Measurements from ENCODE around the gene SRGAP3.

Gene SRGAP3

DNA sequence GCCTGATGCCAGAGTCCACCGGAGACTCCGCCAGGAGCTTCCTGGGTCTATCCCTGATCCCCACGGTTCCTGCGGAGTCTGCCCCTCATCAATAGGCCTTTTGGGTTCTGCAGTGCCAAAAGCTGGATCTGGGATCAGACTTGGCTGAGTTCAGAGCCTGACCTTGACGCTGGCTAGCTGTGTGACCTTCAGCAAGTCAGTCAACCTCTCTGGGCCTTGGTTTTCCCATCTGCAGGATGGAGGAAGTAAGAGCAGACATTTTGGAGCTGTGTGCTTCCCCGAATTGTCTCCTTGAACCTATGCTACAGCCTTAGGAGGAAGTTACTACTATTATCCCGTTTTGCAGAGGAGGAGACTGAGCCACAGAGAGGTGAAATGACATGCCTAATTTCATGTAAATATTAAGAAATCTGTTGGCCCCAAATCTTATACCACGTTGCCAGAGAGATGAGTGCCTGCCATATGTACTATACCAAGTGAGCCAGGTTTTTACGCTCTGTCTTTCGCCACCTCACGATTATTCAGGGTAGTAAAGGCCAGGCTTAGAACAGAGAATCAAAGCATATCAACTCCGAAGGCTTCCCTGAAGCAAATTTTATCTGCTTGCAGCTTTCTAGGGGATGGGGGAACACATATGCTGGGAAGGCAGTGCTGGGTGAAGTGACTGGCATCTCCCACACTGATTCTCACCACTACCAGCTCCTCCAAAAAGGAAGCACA, 112.5 kb downstream of the SRGAP3 start:
- no peak overlapping the region for H3K9ac ChIP-seq (ENCODE audit: low read length)
- no peaks in the 10 kb centered on the region for H3K9me3 ChIP-seq (ENCODE audit: low read length)
- no peak overlapping the region for H3K27ac ChIP-seq (ENCODE audit: low read depth, low read length, poor library complexity, severe bottlenecking)
- H3K4me3 ChIP-seq (ENCODE audit: low read depth, low read length, poor library complexity, severe bottlenecking) = no peak overlapping the region
- H4K20me1 ChIP-seq (ENCODE audit: insufficient read depth, low read length) = no peaks in the 10 kb centered on the region
- TF ChIP-seq, protein P1, sequence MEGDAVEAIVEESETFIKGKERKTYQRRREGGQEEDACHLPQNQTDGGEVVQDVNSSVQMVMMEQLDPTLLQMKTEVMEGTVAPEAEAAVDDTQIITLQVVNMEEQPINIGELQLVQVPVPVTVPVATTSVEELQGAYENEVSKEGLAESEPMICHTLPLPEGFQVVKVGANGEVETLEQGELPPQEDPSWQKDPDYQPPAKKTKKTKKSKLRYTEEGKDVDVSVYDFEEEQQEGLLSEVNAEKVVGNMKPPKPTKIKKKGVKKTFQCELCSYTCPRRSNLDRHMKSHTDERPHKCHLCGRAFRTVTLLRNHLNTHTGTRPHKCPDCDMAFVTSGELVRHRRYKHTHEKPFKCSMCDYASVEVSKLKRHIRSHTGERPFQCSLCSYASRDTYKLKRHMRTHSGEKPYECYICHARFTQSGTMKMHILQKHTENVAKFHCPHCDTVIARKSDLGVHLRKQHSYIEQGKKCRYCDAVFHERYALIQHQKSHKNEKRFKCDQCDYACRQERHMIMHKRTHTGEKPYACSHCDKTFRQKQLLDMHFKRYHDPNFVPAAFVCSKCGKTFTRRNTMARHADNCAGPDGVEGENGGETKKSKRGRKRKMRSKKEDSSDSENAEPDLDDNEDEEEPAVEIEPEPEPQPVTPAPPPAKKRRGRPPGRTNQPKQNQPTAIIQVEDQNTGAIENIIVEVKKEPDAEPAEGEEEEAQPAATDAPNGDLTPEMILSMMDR (IDR thresholded peaks at IDR 0.05; ENCODE audit: low read length) = no peak
- no peak for TF ChIP-seq EZH2 (IDR thresholded peaks at IDR 0.05; ENCODE audit: borderline replicate concordance, low read length)
- no peak overlapping the region for H3K4me2 ChIP-seq (ENCODE audit: low read length)
- H2AFZ ChIP-seq (ENCODE audit: low read length) = no peak overlapping the region
- no peaks in the 10 kb centered on the region for H3F3A ChIP-seq (ENCODE audit: insufficient read depth, low read length)
- H3K4me1 ChIP-seq (ENCODE audit: insufficient read depth, low read length, severe bottlenecking) = no peaks in the 10 kb centered on the region
- no peaks in the 10 kb centered on the region for H3K27me3 ChIP-seq (ENCODE audit: insufficient read depth, low read length)
- no peaks in the 10 kb centered on the region for H3K36me3 ChIP-seq (ENCODE audit: insufficient read depth, low read length)
- H3K79me2 ChIP-seq (ENCODE audit: insufficient read depth, low read length) = no peaks in the 10 kb centered on the region
- no peaks in the 10 kb centered on the region for H3K9me2 ChIP-seq (ENCODE audit: low read depth, low read length)

DNA sequence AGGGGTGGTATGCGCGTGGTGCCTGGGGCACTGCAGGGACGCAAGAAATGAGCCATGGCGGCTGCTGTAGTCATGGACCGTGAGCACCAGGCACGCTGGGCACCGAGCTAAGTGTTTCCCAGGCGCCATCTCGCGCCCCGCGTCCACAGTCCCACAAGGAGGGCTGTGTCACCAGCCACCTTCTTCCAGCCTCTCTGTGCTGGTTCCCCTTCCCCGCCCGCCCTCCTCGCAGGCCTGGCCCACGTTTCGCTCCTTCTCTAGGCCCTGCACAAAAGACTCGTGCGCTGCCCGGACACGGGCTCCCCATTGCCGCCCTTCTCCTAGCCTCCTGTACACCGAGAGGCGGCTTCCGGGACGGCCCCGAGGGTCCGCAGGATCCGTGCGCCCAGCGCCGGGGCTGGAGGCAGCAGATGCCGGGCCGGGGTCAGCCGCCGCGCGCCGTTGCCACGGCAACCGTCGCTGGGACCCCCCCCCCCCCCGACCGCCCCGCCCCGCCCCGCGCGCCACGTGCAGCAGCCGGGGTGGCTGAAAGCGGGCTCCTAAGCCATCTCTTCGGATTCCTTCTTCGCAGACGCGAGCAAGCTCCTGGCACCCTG, 113.4 kb downstream of the SRGAP3 start:
- Histone ChIP-seq H2AFZ (ENCODE audit: low read length) (no peak overlapping the region), H4K20me1 (ENCODE audit: insufficient read depth, low read length) (no peaks in the 10 kb centered on the region), H3K9me3 (ENCODE audit: low read length) (no peaks in the 10 kb centered on the region), H3K27me3 (ENCODE audit: insufficient read depth, low read length) (no peaks in the 10 kb centered on the region), H3K9me2 (ENCODE audit: low read depth, low read length) (no peaks in the 10 kb centered on the region), H3K27ac (ENCODE audit: low read depth, low read length, poor library complexity, severe bottlenecking) (no peak overlapping the region), H3K9ac (ENCODE audit: low read length) (no peak overlapping the region), H3K4me1 (ENCODE audit: insufficient read depth, low read length, severe bottlenecking) (no peaks in the 10 kb centered on the region), H3K79me2 (ENCODE audit: insufficient read depth, low read length) (no peaks in the 10 kb centered on the region), H3K4me3 (ENCODE audit: low read depth, low read length, poor library complexity, severe bottlenecking) (no peak overlapping the region), H3F3A (ENCODE audit: insufficient read depth, low read length) (no peaks in the 10 kb centered on the region), H3K4me2 (ENCODE audit: low read length) (no peak overlapping the region), H3K36me3 (ENCODE audit: insufficient read depth, low read length) (no peaks in the 10 kb centered on the region)
- TF ChIP-seq EZH2 (IDR thresholded peaks at IDR 0.05; ENCODE audit: borderline replicate concordance, low read length) = no peak
- TF ChIP-seq, protein P1 (IDR thresholded peaks at IDR 0.05; ENCODE audit: low read length) = no peak

DNA sequence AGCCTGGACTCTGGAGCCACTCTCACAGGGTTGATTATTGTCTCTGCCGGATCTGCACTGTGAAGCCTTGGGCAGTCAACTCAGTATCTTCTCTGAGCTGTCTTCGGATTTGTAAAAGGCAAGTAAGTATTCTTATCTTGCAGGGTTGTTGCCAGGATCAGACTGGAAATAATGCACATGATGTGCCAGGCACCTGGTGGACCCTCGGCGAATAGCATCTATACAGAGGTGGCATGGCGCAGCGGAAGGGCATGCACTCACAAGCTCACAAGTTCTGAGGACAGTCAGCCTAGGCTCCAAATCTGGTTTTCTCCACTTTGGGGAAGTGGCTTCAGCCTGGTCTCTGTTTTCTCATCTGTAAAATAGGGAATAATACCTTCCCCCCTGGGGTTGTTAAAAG, 113.9 kb downstream of the SRGAP3 start:
- H3K4me2 ChIP-seq (ENCODE audit: low read length) = no peak overlapping the region
- H3K9me3 ChIP-seq (ENCODE audit: low read length) = no peaks in the 10 kb centered on the region
- no peak overlapping the region for H2AFZ ChIP-seq (ENCODE audit: low read length)
- H4K20me1 ChIP-seq (ENCODE audit: insufficient read depth, low read length) = no peaks in the 10 kb centered on the region
- no peaks in the 10 kb centered on the region for H3K27me3 ChIP-seq (ENCODE audit: insufficient read depth, low read length)
- no peaks in the 10 kb centered on the region for H3K36me3 ChIP-seq (ENCODE audit: insufficient read depth, low read length)
- TF ChIP-seq, protein P1 (IDR thresholded peaks at IDR 0.05; ENCODE audit: low read length) = no peak
- no peaks in the 10 kb centered on the region for H3K4me1 ChIP-seq (ENCODE audit: insufficient read depth, low read length, severe bottlenecking)
- no peak overlapping the region for H3K27ac ChIP-seq (ENCODE audit: low read depth, low read length, poor library complexity, severe bottlenecking)
- no peaks in the 10 kb centered on the region for H3K9me2 ChIP-seq (ENCODE audit: low read depth, low read length)
- no peak overlapping the region for H3K4me3 ChIP-seq (ENCODE audit: low read depth, low read length, poor library complexity, severe bottlenecking)
- H3K79me2 ChIP-seq (ENCODE audit: insufficient read depth, low read length) = no peaks in the 10 kb centered on the region
- no peaks in the 10 kb centered on the region for H3F3A ChIP-seq (ENCODE audit: insufficient read depth, low read length)
- H3K9ac ChIP-seq (ENCODE audit: low read length) = no peak overlapping the region
